Testis (tissue), 2 donors: ENCODE data around the gene ZNF667.

Source experiments
- POLR2A ChIP-seq: fragments of 450-650 bp; IDR thresholded peaks from one replicate; pipeline ENCODE4 v1.6.1; 2017; ENCODE audit warnings: antibody characterized with exemption, mild to moderate bottlenecking, moderate library complexity
- TF ChIP-seq, protein P1 (sequence below), 3 experiments: fragments of 450-650 bp in 2 of 3; fragments of 200-600 bp in 1 of 3; sonication (generic) in 1 of 3; IDR thresholded peaks; one replicate each; pipeline ENCODE4 v1.5.1; 2016 to 2019; ENCODE audit warnings: antibody characterized with exemption in 3 of 3, mild to moderate bottlenecking in 2 of 3, moderate library complexity in 1 of 3

DNA sequence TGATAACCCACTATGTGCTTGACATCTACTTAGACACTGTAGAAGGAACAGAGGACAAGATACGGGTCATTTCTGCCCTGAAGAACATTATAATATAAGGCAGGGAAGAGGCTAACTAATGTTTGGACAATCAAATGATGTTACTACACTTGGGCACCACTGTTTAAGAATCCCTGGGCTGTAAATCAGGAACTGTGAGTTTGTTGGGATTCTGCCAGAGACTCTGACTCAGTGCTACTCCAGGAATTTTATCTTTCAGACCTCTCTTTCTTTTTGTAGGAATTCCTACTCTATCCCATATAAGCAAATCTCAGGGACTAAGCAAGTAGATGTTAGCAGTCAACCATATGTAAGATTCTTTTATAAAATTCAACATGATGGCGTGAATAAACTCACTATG lies 27.4 kb upstream of the ZNF667 start:
- TF ChIP-seq, protein P1, sequence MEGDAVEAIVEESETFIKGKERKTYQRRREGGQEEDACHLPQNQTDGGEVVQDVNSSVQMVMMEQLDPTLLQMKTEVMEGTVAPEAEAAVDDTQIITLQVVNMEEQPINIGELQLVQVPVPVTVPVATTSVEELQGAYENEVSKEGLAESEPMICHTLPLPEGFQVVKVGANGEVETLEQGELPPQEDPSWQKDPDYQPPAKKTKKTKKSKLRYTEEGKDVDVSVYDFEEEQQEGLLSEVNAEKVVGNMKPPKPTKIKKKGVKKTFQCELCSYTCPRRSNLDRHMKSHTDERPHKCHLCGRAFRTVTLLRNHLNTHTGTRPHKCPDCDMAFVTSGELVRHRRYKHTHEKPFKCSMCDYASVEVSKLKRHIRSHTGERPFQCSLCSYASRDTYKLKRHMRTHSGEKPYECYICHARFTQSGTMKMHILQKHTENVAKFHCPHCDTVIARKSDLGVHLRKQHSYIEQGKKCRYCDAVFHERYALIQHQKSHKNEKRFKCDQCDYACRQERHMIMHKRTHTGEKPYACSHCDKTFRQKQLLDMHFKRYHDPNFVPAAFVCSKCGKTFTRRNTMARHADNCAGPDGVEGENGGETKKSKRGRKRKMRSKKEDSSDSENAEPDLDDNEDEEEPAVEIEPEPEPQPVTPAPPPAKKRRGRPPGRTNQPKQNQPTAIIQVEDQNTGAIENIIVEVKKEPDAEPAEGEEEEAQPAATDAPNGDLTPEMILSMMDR (IDR thresholded peaks at IDR 0.05) = no peak
- TF ChIP-seq POLR2A = no peak
